ENCODE results near the gene PLAGL2.

The PLAGL2 gene

GRCh38 chr20:32167552-32167951, 40.0 kb downstream of the PLAGL2 start:
- peaks cover 31% of the 10 kb centered on the region for H3K36me3 ChIP-seq (ENCODE audit: control insufficient read depth, low read length)
- TF ChIP-seq CTCF (IDR thresholded peaks at IDR 0.05; ENCODE audit: low read depth, low read length, poor library complexity, severe bottlenecking) (no peak), EZH2phosphoT487 (IDR thresholded peaks at IDR 0.05; ENCODE audit: borderline replicate concordance, low read length) (no peak)
- H4K20me1 ChIP-seq (ENCODE audit: control insufficient read depth, insufficient read depth, low read depth, low read length): no peaks in the 10 kb centered on the region
- no peaks in the 10 kb centered on the region for H3K9me3 ChIP-seq (ENCODE audit: control insufficient read depth, insufficient read depth, low read length)
- no peak overlapping the region for H3K4me2 ChIP-seq (ENCODE audit: low read length)
- no peaks in the 10 kb centered on the region for H3K27me3 ChIP-seq (ENCODE audit: control insufficient read depth, low read length)
- peaks cover 7% of the 10 kb centered on the region for H3F3A ChIP-seq (ENCODE audit: control insufficient read depth, insufficient read depth)
- no peak overlapping the region for H3K27ac ChIP-seq (ENCODE audit: low read depth, low read length)
- H3K4me3 ChIP-seq (ENCODE audit: low read length): no peak overlapping the region
- no peaks in the 10 kb centered on the region for H3K79me2 ChIP-seq (ENCODE audit: control insufficient read depth, low read length)
- H3K9me2 ChIP-seq (replicated peaks; ENCODE audit: control insufficient read depth, low read length): no peaks in the 10 kb centered on the region
- H3K4me1 ChIP-seq (ENCODE audit: control insufficient read depth, low read length): no peaks in the 10 kb centered on the region

GRCh38 chr20:32165836-32166545, 41.6 kb downstream of the PLAGL2 start:
- Histone ChIP-seq H3K36me3 (ENCODE audit: control insufficient read depth, low read length) (peaks cover 46% of the 10 kb centered on the region), H3K9me2 (replicated peaks; ENCODE audit: control insufficient read depth, low read length) (no peaks in the 10 kb centered on the region), H3F3A (ENCODE audit: control insufficient read depth, insufficient read depth) (peaks cover 7% of the 10 kb centered on the region), H4K20me1 (ENCODE audit: control insufficient read depth, insufficient read depth, low read depth, low read length) (no peaks in the 10 kb centered on the region), H3K4me3 (ENCODE audit: low read length) (no peak overlapping the region), H3K4me1 (ENCODE audit: control insufficient read depth, low read length) (no peaks in the 10 kb centered on the region), H3K4me2 (ENCODE audit: low read length) (no peak overlapping the region), H3K79me2 (ENCODE audit: control insufficient read depth, low read length) (no peaks in the 10 kb centered on the region), H3K27ac (ENCODE audit: low read depth, low read length) (no peak overlapping the region), H3K27me3 (ENCODE audit: control insufficient read depth, low read length) (no peaks in the 10 kb centered on the region), H3K9me3 (ENCODE audit: control insufficient read depth, insufficient read depth, low read length) (no peaks in the 10 kb centered on the region)
- no peak for TF ChIP-seq EZH2phosphoT487 (IDR thresholded peaks at IDR 0.05; ENCODE audit: borderline replicate concordance, low read length)
- no peak for TF ChIP-seq CTCF (IDR thresholded peaks at IDR 0.05; ENCODE audit: low read depth, low read length, poor library complexity, severe bottlenecking)

GRCh38 chr20:32164984-32165735, 42.4 kb downstream of the PLAGL2 start:
- H3K4me2 ChIP-seq (ENCODE audit: low read length): no peak overlapping the region

More at GRCh38 chr20:32164984-32165735, 42.4 kb downstream of the PLAGL2 start:
- H3K9me3 ChIP-seq (ENCODE audit: control insufficient read depth, insufficient read depth, low read length): no peaks in the 10 kb centered on the region
- TF ChIP-seq EZH2phosphoT487 (IDR thresholded peaks at IDR 0.05; ENCODE audit: borderline replicate concordance, low read length) (no peak), CTCF (IDR thresholded peaks at IDR 0.05; ENCODE audit: low read depth, low read length, poor library complexity, severe bottlenecking) (no peak)
- H3F3A ChIP-seq (ENCODE audit: control insufficient read depth, insufficient read depth): peaks cover 7% of the 10 kb centered on the region
- H3K4me3 ChIP-seq (ENCODE audit: low read length): no peak overlapping the region
- no peaks in the 10 kb centered on the region for H4K20me1 ChIP-seq (ENCODE audit: control insufficient read depth, insufficient read depth, low read depth, low read length)
- H3K4me1 ChIP-seq (ENCODE audit: control insufficient read depth, low read length): no peaks in the 10 kb centered on the region
- peaks cover 49% of the 10 kb centered on the region for H3K36me3 ChIP-seq (ENCODE audit: control insufficient read depth, low read length)
- H3K27me3 ChIP-seq (ENCODE audit: control insufficient read depth, low read length): no peaks in the 10 kb centered on the region
- no peaks in the 10 kb centered on the region for H3K79me2 ChIP-seq (ENCODE audit: control insufficient read depth, low read length)
- H3K27ac ChIP-seq (ENCODE audit: low read depth, low read length): no peak overlapping the region
- no peaks in the 10 kb centered on the region for H3K9me2 ChIP-seq (replicated peaks; ENCODE audit: control insufficient read depth, low read length)

Measured in DOHH2 (cell line).